ENCODE measurements around the gene CDH15.

The CDH15 gene

GRCh38 chr16:89123831-89124100, 47.8 kb upstream of the CDH15 start:
- peaks cover 4 to 55% of the 10 kb centered on the region in 2 experiments; a peak in 2 of 3 replicates for H3K36me3 ChIP-seq (ENCODE audit: control insufficient read depth in 2 of 2, insufficient read depth in 1 of 2, low read length in 2 of 2)
- H3K27ac ChIP-seq (ENCODE audit: extremely low read depth, low read depth, low read length) = no peak overlapping the region
- ChIA-PET POLR2A (no interaction called here), CTCF (no interaction called here)
- H3K9me3 ChIP-seq (ENCODE audit: control insufficient read depth, insufficient read depth, low read depth, low read length) = no peaks in the 10 kb centered on the region
- H3K4me1 ChIP-seq (ENCODE audit: control insufficient read depth, insufficient read depth, low read length) = no peaks in the 10 kb centered on the region
- TF ChIP-seq ZNF121 (tag by site-specific recombination; IDR thresholded peaks at IDR 0.05) (no peak), SP7 (tag by site-specific recombination; IDR thresholded peaks at IDR 0.05) (no peak), ZNF449 (tag by site-specific recombination; IDR thresholded peaks at IDR 0.05) (no peak), ZNF23 (tag by site-specific recombination; IDR thresholded peaks at IDR 0.05; ENCODE audit: borderline replicate concordance) (no peak), EGR2 (tag by site-specific recombination; IDR thresholded peaks at IDR 0.05; ENCODE audit: low read depth) (no peak), ELK4 (IDR thresholded peaks at IDR 0.05; ENCODE audit: borderline replicate concordance, low read depth, low read length) (no peak), ZNF148 (tag by site-specific recombination; IDR thresholded peaks at IDR 0.05; ENCODE audit: borderline replicate concordance) (no peak), ZBTB11 (tag by site-specific recombination; conservative IDR thresholded peaks at IDR 0.05; ENCODE audit: low read depth) (no peak)
- no peak overlapping the region for H3K4me3 ChIP-seq (ENCODE audit: low read depth, low read length)

- POLR2A ChIA-PET = no interaction called here
- Histone ChIP-seq H3K36me3 (ENCODE audit: control insufficient read depth in 2 of 2, insufficient read depth in 1 of 2, low read length in 2 of 2) (peaks cover 4 to 37% of the 10 kb centered on the region in 2 experiments; a peak in 2 of 3 replicates), H3K4me3 (ENCODE audit: low read depth, low read length) (no peak overlapping the region), H3K9me3 (ENCODE audit: control insufficient read depth, insufficient read depth, low read depth, low read length) (no peaks in the 10 kb centered on the region), H3K27ac (ENCODE audit: extremely low read depth, low read depth, low read length) (no peak overlapping the region), H3K4me1 (ENCODE audit: control insufficient read depth, insufficient read depth, low read length) (no peaks in the 10 kb centered on the region)
- CTCF ChIA-PET = no interaction called here
- TF ChIP-seq ZNF664 (tag by site-specific recombination; IDR thresholded peaks at IDR 0.05) (no peak), ZNF610 (tag by site-specific recombination; IDR thresholded peaks at IDR 0.05; ENCODE audit: borderline replicate concordance) (no peak), ZNF600 (tag by site-specific recombination; IDR thresholded peaks at IDR 0.05) (no peak), ZSCAN23 (tag by site-specific recombination; IDR thresholded peaks at IDR 0.05) (no peak), ZBTB48 (tag by site-specific recombination; IDR thresholded peaks at IDR 0.05) (no peak)
Measured at GRCh38 chr16:89129378-89129777, 42.2 kb upstream of the CDH15 start.

- CTCF ChIA-PET = no interaction called here
Measured at GRCh38 chr16:89130448-89130847, 41.1 kb upstream of the CDH15 start.

More at GRCh38 chr16:89130448-89130847, 41.1 kb upstream of the CDH15 start:
- H3K27ac ChIP-seq (ENCODE audit: extremely low read depth, low read depth, low read length) = no peak overlapping the region
- no peak overlapping the region for H3K4me3 ChIP-seq (ENCODE audit: low read depth, low read length)
- H3K36me3 ChIP-seq (ENCODE audit: control insufficient read depth in 2 of 2, insufficient read depth in 1 of 2, low read length in 2 of 2) = peaks cover 1 to 43% of the 10 kb centered on the region in 2 experiments; a peak in 2 of 3 replicates
- POLR2A ChIA-PET = no interaction called here
- no peaks in the 10 kb centered on the region for H3K9me3 ChIP-seq (ENCODE audit: control insufficient read depth, insufficient read depth, low read depth, low read length)
- no peaks in the 10 kb centered on the region for H3K4me1 ChIP-seq (ENCODE audit: control insufficient read depth, insufficient read depth, low read length)
- TF ChIP-seq ZNF692 (tag by site-specific recombination; IDR thresholded peaks at IDR 0.05) (no peak), KLF16 (tag by site-specific recombination; IDR thresholded peaks at IDR 0.05) (no peak), ZFP69B (tag by site-specific recombination; IDR thresholded peaks at IDR 0.05) (no peak)
